Adipose tissue (tissue), 3 donors: ENCODE measurements around the gene CDC42EP1. TPM values are rescaled to one million over a fixed set of nuclear protein-coding genes. Genes with fewer than 3 reads are reported as not detected.
A peak's percentile ranks its signal among the peaks of the same experiment; 100 is the strongest.

Experiments
- H3K27ac ChIP-seq: one replicate; pipeline ENCODE4 v1.5.1; 2013; ENCODE audit warnings: low read depth, low read length
- WGBS, 3 donors: extraction: QIAGEN DNeasy Blood & Tissue Kit; methylation state at CpG; one replicate each; pipeline ENCODE4 v1.1.7; 2013; 5-methylcytosine and 5-hydroxymethylcytosine counted together
- polyA plus RNA-seq, 3 donors: library from polyadenylated mRNA; stranded (reverse); fragments of 200-250 nt; gene quantifications; one replicate each; pipeline ENCODE4 v1.2.3, GENCODE V29; 2013
- donor health status: healthy with polysubstance abuse.
- donor health status: Bipolar disorder and iron deficiency.
- donor health status: healthy.

The CDC42EP1 gene
- polyA plus RNA-seq, 3 donors = 52.7 to 66.6 (median 63.3) TPM

DNA sequence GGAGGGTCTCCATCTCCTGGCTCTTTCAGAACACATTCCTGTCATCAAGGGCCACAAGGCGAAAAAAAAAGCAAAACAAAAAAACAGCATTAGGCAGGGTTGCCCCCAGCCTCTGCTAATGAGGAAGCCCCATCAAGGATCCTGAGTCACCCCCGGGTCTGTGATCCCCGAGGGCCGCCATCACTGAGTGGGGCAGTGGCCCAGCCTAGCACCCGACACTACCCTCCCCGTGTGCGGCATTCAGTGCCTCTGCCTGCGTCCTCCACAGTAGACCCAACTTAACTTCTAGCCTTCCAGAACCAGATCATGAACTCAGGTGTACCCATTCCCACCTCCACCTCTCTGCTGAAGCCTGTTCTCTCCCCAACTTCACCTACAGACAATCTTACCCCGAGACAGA, 6.6 kb upstream of the CDC42EP1 start:
- 93 to 95% (median 94%) methylated on average over 9 of the region's 9 CpGs for WGBS, 3 donors
- H3K27ac ChIP-seq = no peak overlapping the region

DNA sequence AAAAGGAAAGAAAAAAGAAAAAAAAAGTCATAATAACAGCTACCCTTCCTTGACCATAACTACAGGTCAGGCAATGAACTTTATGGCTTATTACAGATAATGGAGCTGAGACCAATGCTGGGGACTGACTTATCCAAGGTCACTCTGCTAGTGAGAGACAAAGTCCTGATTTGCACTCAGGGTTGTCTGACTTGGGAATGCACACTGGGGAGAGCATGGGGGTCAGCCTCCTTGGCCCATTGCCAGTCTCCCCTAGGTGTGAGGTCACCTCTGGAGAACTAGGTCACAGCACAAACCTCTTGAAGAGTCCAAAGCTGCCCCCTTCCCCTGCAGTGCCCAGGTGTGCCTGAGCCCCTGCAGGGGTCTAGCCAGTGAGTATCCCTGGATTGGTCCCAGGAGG, 5.3 kb upstream of the CDC42EP1 start:
- H3K27ac ChIP-seq = no peak overlapping the region

DNA sequence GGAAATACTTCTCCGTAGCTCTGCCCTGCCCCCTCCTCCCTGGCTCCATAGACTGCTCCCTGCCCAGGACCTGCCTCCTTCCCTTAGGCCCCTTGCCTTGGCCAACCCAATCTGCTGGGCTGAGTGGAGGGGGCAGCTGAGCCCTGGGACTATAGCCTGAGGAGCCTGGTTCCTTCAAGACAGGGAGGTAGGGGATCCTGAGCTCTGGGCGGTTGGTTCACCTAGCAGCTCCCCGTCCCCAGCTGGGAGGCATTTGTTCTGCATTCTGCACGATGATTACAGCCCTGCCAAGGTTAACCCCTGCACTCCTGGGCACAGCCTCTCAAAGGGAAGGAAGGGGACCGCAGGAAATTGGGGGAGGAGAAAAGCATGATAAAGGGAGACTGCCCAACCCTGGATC, 3.6 kb upstream of the CDC42EP1 start:
- 4 to 21% (median 11%) methylated on average over 5 of the region's 5 CpGs for WGBS, 3 donors

DNA sequence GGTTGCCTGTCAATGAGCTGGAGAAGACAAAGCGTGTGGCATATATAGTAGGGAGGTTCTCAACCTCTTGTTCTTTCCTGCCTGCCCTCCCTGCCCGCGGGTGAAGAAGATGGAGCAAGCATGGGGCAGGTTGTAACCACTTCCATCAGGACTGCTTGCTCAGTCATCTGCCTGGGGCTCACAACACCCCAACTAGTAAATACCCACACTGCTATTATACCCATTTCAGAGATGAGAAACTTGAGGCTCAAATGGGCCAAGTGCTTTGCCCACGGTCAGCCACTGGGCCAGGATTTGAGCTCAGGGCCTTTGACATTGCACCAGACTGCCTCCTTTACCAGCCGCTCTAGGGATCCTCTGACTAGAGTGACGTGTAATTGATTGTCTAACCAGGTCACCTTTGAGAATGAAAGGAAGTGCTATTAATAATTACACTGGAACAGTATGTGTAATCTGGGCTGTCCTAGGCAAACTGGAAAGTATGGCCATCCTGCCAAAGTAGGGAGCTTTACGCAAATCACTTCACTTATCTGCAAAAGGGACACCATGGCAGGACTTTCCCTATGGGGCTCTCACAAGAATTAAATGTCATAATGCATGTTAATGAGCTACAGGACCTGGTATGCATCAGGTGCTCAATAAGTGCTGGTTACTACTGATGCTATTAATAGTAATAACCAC, 2.8 kb upstream of the CDC42EP1 start:
- WGBS, 3 donors = 37 to 72% (median 63%) methylated on average over 7 of the region's 7 CpGs
- H3K27ac ChIP-seq = no peak overlapping the region

More for the DNA sequence above, 3.6 kb upstream of the CDC42EP1 start:
- H3K27ac ChIP-seq = no peak overlapping the region

DNA sequence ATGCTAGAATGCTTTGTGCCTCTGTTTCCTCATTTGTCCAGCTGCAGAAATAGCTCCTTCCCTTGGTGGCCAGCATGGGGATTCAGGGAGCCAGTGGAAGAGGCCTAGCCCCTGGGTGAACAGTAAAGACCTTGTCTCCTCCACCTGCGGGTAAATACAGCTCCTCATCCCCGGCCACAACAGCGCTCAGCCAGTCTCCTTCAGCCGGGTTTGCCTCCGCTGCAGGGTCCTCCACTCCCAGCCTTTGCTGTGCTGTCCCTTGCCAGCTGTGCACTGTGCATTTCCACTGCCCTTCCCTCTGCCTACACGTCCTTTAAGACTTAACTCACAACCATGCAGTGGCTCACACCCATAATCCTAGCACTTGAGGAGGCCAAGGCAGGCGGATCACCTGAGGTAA, 1.5 kb upstream of the CDC42EP1 start:
- WGBS, 3 donors = 63 to 89% (median 86%) methylated on average over 7 of the region's 7 CpGs
- no peak overlapping the region for H3K27ac ChIP-seq

DNA sequence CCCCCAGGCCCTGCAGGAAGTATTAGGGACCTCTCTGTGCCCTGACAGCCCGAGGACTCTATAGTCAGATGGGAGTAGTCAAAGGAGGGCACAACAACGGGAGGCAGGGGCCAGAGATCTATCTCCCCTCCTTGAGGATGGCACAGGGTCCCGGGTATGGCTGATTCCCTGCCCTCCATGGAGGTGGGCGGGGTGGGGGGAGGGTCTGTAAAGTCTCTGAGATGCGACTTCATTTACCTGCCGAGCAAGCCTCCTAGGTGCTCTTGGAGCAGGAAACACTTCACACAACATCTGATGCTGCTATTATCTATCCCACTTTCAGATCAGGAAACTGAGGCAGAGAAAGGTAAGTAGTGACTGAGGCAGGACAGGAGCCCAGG, 769 bp upstream of the CDC42EP1 start:
- WGBS, 3 donors = 46 to 79% (median 65%) methylated on average over 6 of the region's 6 CpGs
- H3K27ac ChIP-seq = no peak overlapping the region

DNA sequence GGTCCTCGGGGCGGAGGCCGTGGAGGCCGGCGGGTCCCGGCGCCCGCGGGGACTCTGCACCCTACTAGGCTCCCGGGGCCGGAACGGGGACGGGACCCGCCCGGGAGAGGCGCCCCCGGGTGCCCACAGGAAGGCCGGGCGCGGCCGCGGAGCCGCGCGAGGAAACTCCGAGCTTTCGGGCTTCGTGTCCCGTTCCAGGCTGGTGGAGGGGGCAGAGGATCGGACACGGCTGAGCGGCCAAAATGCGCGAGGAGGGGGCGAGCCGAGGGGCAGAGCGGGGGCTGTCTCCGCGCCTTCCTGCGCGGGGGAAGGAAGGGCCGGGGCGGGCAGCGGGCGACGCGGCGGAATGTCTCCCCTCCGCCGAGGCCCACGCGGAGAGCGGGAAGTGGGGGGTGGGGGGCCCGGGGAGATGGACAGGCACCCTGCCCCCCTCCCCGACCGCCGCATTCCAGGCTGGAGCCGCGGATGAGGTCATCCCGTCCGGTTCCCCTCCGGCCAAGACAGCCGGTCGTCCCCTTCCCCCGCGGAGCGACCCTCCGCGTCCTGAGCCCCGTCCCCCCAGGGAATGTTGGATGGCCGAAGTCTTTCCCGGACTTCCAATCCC, 430 bp downstream of the CDC42EP1 start:
- H3K27ac ChIP-seq = peak overlapping the region; percentile 98
- 0 to 1% (median 0%) methylated on average over 29 to 72 of the region's 72 CpGs for WGBS, 3 donors

DNA sequence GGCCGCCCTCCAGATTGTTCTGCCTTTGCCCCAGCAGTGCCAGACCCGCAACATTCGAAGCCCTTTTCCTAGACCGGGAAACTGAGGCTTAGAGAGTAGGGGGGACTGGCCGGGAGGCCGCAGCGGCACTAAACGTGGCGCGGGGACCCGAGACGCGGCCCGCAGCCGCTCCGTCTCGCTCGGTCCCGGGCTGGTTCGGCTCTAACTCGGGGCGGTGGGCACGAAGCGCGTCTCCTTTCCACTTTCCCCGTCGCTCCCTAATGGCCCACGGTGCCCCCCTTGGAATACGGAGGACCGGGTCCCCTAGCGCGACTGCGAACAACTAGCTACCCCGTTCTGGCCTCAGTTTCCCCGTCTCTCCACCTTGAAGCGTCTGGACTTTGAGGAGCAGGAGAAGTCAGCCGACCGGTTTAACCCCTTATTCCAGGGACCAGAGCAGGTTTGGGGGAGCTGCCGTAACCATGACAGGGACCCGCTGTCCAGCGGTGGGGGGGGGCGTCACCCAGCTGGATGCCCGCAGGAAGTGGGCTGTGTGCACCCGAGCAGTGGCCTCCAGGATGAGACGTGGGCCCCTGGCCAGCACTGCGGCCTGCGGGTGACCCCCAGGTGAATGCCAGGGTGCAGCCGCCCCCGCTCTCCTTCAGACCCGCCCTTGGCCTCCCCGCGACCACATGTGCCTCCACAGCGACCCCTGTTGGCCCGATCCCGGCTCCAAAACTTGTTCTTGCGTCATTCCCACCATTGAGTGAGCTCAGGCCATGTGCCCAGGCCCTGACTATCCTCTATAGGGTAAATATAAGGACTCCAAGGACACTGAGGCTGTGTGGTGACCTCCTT, 1.1 kb downstream of the CDC42EP1 start:
- WGBS, 3 donors = 1 to 2% (median 1%) methylated on average over 55 to 56 of the region's 56 CpGs
- peak overlapping the region; percentile 98 for H3K27ac ChIP-seq

DNA sequence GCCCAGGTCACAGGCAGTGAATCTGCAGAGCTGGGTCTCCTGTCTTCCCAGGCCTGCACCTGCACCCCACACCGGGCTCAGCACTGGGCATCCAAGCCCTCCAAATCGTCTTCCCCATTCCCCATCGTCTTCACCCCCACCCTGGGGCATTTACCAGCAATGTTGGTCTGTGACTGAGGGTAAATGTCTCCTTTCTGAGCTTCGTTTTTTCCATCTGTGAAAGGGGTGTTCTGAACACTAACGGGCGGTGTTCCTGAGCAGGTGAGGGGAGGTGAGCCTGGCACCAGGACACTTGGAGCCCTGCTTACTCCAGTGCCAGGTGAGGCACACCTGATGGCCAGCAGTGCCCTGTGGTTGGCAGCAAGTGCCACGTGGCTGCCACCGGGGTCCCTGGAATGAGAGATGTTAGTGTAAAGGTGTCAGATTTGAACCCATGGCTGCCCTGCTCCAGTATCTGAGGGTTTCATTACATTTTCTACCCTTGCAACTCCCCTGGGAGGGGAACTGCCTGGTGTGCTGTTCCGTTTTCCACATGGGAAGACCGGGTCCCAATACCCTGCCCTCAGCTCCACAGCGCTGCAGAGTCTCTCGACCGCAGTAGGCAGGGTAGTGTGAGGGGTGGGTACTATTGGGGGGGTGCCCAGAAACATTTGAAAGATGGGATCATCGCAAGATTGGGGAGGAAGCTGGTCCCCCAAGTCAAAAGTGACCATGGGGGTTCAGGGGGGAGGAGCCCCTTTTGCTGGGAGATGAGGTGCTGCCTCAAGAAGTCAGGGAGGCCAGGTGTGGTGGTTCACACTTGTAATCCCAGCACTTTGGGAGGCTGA, 2.0 kb downstream of the CDC42EP1 start:
- 33 to 65% (median 62%) methylated on average over 14 of the region's 14 CpGs for WGBS, 3 donors
- peak overlapping the region; percentile 51 for H3K27ac ChIP-seq

DNA sequence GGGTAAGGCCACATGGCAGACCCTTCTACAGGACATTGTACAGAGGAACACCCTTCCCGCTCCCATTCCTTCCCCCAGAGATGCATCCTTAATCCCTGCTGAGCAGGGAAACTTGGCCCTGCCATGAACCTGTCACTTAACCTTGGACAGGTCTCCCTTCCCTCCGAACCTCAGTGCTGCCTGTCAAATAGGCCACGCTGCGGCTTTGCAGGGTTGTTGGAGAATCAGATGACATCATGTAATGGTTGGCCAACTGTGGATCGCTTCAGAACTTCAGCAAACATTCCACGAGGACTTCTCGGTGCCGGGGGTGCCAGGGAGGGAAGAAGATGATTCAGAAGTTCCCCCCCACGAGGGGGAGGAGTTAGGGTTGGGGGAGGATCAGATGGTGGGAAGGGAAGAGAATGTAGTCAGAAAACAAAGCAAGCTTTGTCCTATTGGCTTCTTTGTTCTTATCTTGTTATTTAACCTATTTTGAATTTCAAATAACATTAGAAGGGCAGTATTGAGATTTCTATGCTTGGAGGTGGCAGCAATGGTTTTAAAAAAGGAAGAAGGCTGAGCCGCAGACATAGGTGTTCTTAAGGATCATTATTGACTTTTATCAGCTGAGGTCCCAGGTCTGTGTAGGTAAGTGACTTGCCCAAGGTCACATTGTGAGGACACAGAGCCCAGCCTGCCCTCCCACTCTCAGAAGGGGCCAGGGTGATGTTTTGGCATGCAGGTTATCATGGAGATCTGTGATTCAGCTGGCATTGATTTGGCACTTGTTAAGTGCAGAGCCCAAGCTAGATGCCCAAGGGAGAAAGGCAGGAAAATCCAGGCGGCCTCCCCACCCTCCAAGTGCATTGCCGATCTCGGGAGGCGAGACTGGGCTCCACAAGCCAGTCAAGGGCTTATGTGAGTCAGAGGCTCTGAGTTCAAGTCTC, 3.1 kb downstream of the CDC42EP1 start:
- no peak overlapping the region for H3K27ac ChIP-seq
- WGBS, 3 donors = 15 to 44% (median 39%) methylated on average over 14 of the region's 14 CpGs

DNA sequence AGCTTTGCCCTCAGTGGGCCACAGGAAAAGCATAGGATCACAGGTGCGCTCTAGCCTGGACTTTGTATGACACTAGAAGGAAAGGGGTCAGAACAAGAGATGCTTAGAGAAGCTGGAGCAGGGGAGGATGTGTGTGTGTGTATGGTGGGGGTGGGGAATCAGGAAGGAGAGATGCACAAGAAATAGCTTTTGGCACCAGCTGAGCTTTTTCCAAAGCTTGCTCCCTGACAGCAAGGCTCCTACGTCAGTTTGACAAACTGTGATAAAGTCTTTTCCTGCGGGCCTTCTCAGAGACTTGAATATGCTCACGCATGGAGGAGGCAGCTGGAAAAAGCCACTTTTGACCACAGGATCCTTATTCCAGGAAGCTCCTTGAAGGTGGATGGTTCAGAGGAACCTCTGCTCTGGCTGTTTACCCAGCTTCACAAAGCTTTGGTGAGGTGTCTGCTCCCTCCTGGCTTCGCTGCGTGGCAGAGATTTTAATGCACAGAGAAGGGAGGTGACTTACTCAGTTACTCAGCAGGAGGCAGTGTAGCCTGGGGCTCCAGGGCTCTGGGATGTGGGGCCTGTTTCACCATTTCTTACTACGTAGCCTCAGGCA, 3.9 kb downstream of the CDC42EP1 start:
- 25 to 57% (median 54%) methylated on average over 7 of the region's 7 CpGs for WGBS, 3 donors

DNA sequence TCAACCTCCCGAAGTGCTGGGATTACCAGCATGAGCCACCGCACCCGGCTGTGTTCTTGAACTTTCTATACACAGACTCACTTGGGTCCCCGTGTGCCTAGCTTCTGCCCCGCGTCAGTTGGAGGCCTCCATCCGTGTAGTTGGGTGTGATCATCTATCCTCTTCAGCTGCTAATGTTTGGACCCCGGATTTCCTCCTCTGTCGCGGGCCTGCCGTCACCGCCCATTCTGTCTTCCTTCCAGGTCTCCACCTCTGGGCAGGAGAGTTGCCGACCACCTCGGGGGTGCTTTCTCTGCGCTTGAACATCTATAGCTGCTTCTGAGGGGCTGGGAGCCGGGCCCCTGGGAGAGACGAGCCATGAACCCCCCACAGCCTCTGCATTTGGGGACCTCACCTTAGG, 5.5 kb downstream of the CDC42EP1 start:
- no peak overlapping the region for H3K27ac ChIP-seq
- 46 to 51% (median 51%) methylated on average over 17 of the region's 17 CpGs for WGBS, 3 donors

More for the DNA sequence above, 3.9 kb downstream of the CDC42EP1 start:
- no peak overlapping the region for H3K27ac ChIP-seq

DNA sequence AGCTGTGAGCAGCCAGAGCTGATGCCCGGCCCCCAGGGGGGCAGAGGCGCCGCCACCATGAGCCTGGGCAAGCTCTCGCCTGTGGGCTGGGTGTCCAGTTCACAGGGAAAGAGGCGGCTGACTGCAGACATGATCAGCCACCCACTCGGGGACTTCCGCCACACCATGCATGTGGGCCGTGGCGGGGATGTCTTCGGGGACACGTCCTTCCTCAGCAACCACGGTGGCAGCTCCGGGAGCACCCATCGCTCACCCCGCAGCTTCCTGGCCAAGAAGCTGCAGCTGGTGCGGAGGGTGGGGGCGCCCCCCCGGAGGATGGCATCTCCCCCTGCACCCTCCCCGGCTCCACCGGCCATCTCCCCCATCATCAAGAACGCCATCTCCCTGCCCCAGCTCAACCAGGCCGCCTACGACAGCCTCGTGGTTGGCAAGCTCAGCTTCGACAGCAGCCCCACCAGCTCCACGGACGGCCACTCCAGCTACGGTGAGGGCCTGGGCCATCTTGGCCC, 6.1 kb downstream of the CDC42EP1 start:
- H3K27ac ChIP-seq = no peak overlapping the region
- WGBS, 3 donors = 31 to 48% (median 38%) methylated on average over 28 of the region's 28 CpGs

DNA sequence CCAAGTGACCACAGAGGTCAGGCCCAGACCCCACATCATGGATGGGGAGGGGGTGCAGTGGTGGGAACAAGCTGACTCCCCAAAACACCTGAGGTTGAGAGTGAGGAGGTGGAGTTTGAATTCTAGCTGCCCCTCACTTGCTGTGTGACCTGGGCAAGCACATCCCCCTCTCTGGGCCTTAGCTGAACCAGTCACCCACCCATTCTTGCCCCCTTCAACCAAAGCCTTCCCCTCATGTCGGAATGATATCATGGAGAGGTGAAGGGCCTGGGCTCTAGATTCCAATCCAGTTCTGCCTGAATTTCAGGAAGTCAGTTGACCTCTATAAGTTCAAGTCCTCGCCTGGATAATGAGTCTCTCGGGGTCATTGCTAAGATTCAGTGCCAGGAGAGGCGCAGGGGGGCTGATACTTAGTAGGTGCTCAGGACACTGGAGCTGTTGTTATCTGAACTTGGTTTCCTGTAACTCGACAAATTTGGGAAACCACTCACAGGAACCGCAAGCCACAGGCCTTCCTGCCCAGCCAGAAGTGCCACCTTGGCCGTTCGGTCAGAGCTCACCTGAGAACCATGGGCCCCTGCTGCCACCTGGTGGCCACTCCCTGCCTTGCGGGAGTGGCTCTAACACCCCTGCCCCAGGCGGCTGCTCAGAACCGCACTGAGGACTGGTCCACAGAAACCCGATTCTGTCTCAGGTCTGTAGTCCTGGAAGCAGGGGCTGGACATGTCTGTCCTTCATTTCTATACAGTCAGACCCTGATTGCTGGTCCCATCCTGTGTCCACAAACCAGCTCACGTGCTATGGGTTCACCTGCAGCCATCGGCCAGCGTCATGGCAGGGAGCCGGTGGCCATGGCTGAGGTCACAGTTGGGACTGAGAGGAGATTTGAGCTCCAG, 6.9 kb downstream of the CDC42EP1 start:
- no peak overlapping the region for H3K27ac ChIP-seq
- WGBS, 3 donors = 19 to 35% (median 26%) methylated on average over 16 of the region's 16 CpGs

DNA sequence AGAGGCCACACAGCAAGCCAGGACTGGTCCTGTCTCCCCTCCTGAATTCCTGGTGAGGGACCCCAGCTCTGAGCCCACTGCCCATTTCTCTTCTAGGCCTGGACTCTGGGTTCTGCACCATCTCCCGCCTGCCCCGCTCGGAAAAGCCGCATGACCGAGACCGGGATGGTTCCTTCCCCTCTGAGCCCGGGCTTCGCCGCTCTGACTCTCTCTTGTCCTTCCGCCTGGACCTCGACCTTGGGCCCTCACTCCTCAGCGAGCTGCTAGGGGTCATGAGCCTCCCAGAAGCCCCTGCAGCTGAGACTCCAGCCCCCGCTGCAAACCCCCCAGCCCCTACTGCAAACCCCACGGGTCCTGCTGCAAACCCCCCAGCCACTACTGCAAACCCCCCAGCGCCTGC, 7.7 kb downstream of the CDC42EP1 start:
- H3K27ac ChIP-seq = no peak overlapping the region
- 62 to 90% (median 88%) methylated on average over 14 to 15 of the region's 15 CpGs for WGBS, 3 donors

DNA sequence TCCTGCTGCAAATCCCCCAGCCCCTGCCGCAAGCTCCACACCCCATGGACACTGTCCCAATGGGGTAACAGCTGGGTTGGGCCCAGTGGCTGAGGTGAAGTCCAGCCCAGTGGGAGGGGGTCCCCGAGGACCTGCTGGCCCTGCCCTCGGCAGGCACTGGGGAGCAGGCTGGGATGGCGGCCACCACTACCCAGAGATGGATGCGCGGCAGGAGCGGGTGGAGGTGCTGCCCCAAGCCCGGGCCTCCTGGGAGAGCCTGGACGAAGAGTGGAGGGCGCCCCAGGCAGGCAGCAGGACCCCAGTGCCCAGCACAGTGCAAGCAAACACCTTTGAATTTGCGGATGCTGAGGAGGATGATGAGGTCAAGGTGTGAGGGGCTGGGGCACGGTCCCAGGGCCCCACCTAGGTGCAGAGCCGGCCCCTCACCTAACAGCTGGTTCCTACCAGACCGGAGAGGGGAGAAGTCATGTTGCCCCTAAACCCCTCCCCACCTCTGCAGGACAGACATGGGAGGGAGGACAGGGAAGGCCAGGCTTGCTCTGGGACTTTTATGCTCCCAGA, 8.2 kb downstream of the CDC42EP1 start:
- 37 to 82% (median 81%) methylated on average over 14 of the region's 14 CpGs for WGBS, 3 donors
- H3K27ac ChIP-seq = no peak overlapping the region
